ENCODE measurements around the gene HDGF.
A peak's percentile ranks its signal among the peaks of the same experiment; 100 is the strongest.

Gene HDGF

GRCh38 chr1:156714830-156715229, 36.6 kb downstream of the HDGF start:
- DNase-seq, result no peak

- no peak for DNase-seq
Observed at GRCh38 chr1:156712626-156713025, 38.8 kb downstream of the HDGF start.

GRCh38 chr1:156711011-156711817, 40.3 kb downstream of the HDGF start:
- DNase-seq, result no peak

GRCh38 chr1:156709757-156710489, 41.6 kb downstream of the HDGF start:
- DNase-seq, result no peak

- no peak for DNase-seq
Observed at GRCh38 chr1:156709031-156709430, 42.4 kb downstream of the HDGF start.

GRCh38 chr1:156708218-156708661, 43.2 kb downstream of the HDGF start:
- DNase-seq, result no peak

- DNase-seq, result no peak
Observed at GRCh38 chr1:156707417-156708217, 43.9 kb downstream of the HDGF start.

- DNase-seq, result no peak
Observed at GRCh38 chr1:156706657-156707416, 44.6 kb downstream of the HDGF start.

GRCh38 chr1:156705918-156706656, 45.4 kb downstream of the HDGF start:
- DNase-seq, result peak; percentile 17

- DNase-seq, result no peak
Observed at GRCh38 chr1:156705321-156705917, 46.1 kb downstream of the HDGF start, which contains the start of gene CRABP2. Gene CRABP2, minus strand, starts transcription at chr1:156705583. Its CDS starts 137 bp downstream, at chr1:156705446.

- no peak for DNase-seq
Observed at GRCh38 chr1:156704930-156705320, 46.5 kb downstream of the HDGF start.

- no peak for DNase-seq
Observed at GRCh38 chr1:156704166-156704711, 47.2 kb downstream of the HDGF start.

- no peak for DNase-seq
Observed at GRCh38 chr1:156703741-156704140, 47.7 kb downstream of the HDGF start.

- DNase-seq, result no peak
Observed at GRCh38 chr1:156703336-156703735, 48.1 kb downstream of the HDGF start.

GRCh38 chr1:156700736-156701531, 50.5 kb downstream of the HDGF start:
- no peak for DNase-seq

- no peak for DNase-seq
Observed at GRCh38 chr1:156698995-156699394, 52.5 kb downstream of the HDGF start.

- DNase-seq, result no peak
Observed at GRCh38 chr1:156697481-156697880, 54.0 kb downstream of the HDGF start.

- DNase-seq, result no peak
Observed at GRCh38 chr1:156696755-156697154, 54.7 kb downstream of the HDGF start.

GRCh38 chr1:156694690-156694962, 56.8 kb downstream of the HDGF start:
- DNase-seq, result no peak
